ENCODE measurements around the gene SSR4. TPM values are rescaled to one million over a fixed set of nuclear protein-coding genes. Genes with fewer than 3 reads are reported as not detected.

SSR4 gene
- total and polyA plus RNA-seq, 2 donors (not counting 1 experiment from before 2014, with no cell fraction given), result 141 to 144 TPM

DNA sequence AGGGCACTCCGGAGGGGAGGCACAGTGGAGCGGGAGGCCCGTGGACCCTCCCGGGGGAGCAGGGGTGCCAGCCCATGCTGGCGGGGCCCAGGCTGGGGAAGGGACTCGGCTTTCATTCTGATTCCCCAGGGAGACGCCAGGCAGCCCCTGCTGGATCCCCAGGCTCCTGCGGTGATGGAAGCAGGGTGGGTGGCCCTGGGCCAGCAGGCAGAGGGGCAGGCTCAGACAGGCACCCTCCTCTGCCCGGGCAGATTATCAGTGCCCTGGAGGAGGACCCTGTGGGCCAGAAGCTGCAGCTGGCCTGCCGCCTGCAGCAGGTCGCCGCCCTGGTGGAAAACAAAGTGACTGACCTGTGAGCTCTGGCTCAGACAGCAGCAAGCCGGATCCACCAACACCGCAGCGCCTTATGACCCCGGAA lies 15.8 kb upstream of the SSR4 start:
- no peak overlapping the region for H3K27ac ChIP-seq (ENCODE audit: insufficient read depth, low read length)
- no peaks in the 10 kb centered on the region for H3K27me3 ChIP-seq (ENCODE audit: control insufficient read depth, insufficient read depth, low read length)
- no peaks in the 10 kb centered on the region for H3K9me3 ChIP-seq (ENCODE audit: control insufficient read depth, insufficient read depth, low read depth, low read length)
- H3K4me1 ChIP-seq (ENCODE audit: control insufficient read depth, extremely low read depth, insufficient read depth, low read length), result no peaks in the 10 kb centered on the region
- H3K36me3 ChIP-seq (ENCODE audit: control insufficient read depth, insufficient read depth, low read length), result no peaks in the 10 kb centered on the region
- H3K79me2 ChIP-seq (ENCODE audit: control insufficient read depth, insufficient read depth, low read length), result no peaks in the 10 kb centered on the region
- no peak overlapping the region for H3K4me3 ChIP-seq (replicated peaks in 1 of 4; ENCODE audit: control extremely low read depth in 1 of 4, insufficient read depth in 1 of 4, low read depth in 3 of 4, low read length in 4 of 4)
- H4K20me1 ChIP-seq (ENCODE audit: control insufficient read depth, extremely low read depth, insufficient read depth, low read length), result no peaks in the 10 kb centered on the region
- no peak for DNase-seq (ENCODE audit: low read depth in 2 of 2)
- H2AFZ ChIP-seq (ENCODE audit: low read length), result no peak overlapping the region
- no peak overlapping the region for H3K4me2 ChIP-seq (ENCODE audit: extremely low read depth, insufficient read depth, low read length)
- TF ChIP-seq, protein P1, sequence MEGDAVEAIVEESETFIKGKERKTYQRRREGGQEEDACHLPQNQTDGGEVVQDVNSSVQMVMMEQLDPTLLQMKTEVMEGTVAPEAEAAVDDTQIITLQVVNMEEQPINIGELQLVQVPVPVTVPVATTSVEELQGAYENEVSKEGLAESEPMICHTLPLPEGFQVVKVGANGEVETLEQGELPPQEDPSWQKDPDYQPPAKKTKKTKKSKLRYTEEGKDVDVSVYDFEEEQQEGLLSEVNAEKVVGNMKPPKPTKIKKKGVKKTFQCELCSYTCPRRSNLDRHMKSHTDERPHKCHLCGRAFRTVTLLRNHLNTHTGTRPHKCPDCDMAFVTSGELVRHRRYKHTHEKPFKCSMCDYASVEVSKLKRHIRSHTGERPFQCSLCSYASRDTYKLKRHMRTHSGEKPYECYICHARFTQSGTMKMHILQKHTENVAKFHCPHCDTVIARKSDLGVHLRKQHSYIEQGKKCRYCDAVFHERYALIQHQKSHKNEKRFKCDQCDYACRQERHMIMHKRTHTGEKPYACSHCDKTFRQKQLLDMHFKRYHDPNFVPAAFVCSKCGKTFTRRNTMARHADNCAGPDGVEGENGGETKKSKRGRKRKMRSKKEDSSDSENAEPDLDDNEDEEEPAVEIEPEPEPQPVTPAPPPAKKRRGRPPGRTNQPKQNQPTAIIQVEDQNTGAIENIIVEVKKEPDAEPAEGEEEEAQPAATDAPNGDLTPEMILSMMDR (conservative IDR thresholded peaks at IDR 0.05 in 1 of 2, IDR thresholded peaks at IDR 0.05 in 1 of 2; ENCODE audit: low read depth in 1 of 2, low read length in 2 of 2), result no peak
- TF ChIP-seq EZH2 (IDR thresholded peaks at IDR 0.05; ENCODE audit: low read length, missing control alignments), result no peak
- H3K9ac ChIP-seq (ENCODE audit: insufficient read depth, low read length), result no peak overlapping the region

DNA sequence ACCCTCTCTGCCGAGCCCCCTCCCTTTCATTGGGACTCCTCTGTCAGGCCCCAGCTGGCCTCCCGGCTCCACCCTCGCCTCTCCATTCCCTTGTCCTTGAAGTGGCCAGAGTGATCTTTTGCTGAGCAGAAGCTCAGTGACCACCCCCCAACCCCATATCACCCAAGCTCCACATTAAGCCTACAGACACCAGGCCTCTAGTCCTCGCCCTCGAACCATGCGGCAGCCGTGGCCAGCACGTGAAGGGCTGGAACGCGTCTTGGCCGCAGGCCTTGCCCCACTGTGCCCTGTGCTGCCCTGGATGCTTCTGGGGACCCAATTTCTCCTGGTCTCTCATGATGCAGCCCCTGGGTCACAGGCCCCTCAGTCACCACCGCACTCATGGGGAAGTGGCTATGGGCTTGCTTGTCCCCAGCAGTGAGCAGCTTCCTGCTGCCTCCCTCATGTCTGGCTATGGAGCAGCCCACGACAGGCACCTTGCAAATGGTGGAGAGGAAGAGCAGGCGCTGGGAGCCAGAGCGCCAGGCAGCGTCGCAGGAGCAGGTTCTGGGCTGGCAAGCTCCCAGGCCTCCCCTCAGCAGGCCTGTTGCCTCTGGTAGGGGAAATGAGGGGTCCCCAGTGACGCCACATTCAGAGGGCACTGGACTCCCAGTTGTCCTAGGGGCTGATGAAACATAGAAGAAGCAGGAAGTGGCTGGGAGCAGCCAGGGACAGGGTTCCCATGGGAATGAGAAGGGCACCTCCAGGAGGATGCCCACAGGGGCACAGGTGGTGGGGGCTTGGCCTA lies 14.4 kb upstream of the SSR4 start:
- Histone ChIP-seq H3K9ac (ENCODE audit: insufficient read depth, low read length) (no peak overlapping the region), H3K4me1 (ENCODE audit: control insufficient read depth, extremely low read depth, insufficient read depth, low read length) (no peaks in the 10 kb centered on the region), H3K79me2 (ENCODE audit: control insufficient read depth, insufficient read depth, low read length) (no peaks in the 10 kb centered on the region), H3K9me3 (ENCODE audit: control insufficient read depth, insufficient read depth, low read depth, low read length) (no peaks in the 10 kb centered on the region), H3K4me3 (replicated peaks in 1 of 4; ENCODE audit: control extremely low read depth in 1 of 4, insufficient read depth in 1 of 4, low read depth in 3 of 4, low read length in 4 of 4) (no peak overlapping the region), H3K27ac (ENCODE audit: insufficient read depth, low read length) (no peak overlapping the region), H3K4me2 (ENCODE audit: extremely low read depth, insufficient read depth, low read length) (no peak overlapping the region), H4K20me1 (ENCODE audit: control insufficient read depth, extremely low read depth, insufficient read depth, low read length) (no peaks in the 10 kb centered on the region), H3K36me3 (ENCODE audit: control insufficient read depth, insufficient read depth, low read length) (no peaks in the 10 kb centered on the region), H2AFZ (ENCODE audit: low read length) (no peak overlapping the region), H3K27me3 (ENCODE audit: control insufficient read depth, insufficient read depth, low read length) (no peaks in the 10 kb centered on the region)
- no peak for TF ChIP-seq EZH2 (IDR thresholded peaks at IDR 0.05; ENCODE audit: low read length, missing control alignments)
- TF ChIP-seq, protein P1 (conservative IDR thresholded peaks at IDR 0.05 in 1 of 2, IDR thresholded peaks at IDR 0.05 in 1 of 2; ENCODE audit: low read depth in 1 of 2, low read length in 2 of 2), result no peak
- DNase-seq (ENCODE audit: low read depth in 2 of 2), result no peak

DNA sequence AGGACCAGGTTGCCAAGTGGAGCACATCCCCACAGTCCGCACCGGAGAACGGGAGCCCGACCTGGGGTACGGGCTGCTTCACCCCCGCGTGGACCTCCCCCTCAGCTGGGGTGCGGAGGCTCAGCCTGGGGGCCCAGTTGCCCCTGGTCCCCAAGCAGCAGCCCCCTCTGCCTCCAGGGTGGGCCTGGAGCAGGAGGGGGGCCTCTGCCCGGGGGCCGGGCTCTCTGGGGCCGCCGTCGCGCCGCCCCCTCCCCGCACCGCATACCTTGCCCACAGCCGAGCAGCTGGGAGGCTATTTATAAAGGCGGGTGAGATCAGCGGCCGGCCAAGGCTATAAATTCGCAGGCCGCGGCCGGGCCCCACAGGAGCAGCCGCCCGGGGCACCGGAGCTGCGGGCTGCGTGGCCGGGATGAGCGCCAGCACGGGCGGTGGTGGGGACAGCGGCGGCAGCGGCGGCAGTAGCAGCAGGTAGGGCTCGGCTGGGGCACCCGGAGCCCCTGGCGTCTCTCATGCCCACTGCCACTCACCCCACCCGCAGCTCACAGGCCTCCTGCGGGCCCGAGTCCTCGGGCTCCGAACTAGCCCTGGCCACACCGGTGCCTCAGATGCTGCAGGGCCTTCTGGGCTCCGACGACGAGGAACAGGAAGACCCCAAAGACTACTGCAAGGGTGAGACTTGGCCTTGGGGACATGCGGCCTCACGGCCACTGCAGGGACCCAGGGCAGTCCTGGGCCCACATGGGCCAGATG lies 13.6 kb upstream of the SSR4 start, which contains the start of gene SRPK3:
Gene SRPK3 (plus strand): TSS at position 364 of the 750 bp plus-strand sequence. CDS start 46 bp downstream, at position 410.
- Histone ChIP-seq H4K20me1 (ENCODE audit: control insufficient read depth, extremely low read depth, insufficient read depth, low read length) (no peaks in the 10 kb centered on the region), H3K9ac (ENCODE audit: insufficient read depth, low read length) (no peak within 1 kb of the TSS), H3K27me3 (ENCODE audit: control insufficient read depth, insufficient read depth, low read length) (no peaks in the 10 kb centered on the region), H3K4me1 (ENCODE audit: control insufficient read depth, extremely low read depth, insufficient read depth, low read length) (no peaks in the 10 kb centered on the region), H3K4me3 (replicated peaks in 1 of 4; ENCODE audit: control extremely low read depth in 1 of 4, insufficient read depth in 1 of 4, low read depth in 3 of 4, low read length in 4 of 4) (no peak within 1 kb of the TSS), H3K4me2 (ENCODE audit: extremely low read depth, insufficient read depth, low read length) (no peak within 1 kb of the TSS), H3K9me3 (ENCODE audit: control insufficient read depth, insufficient read depth, low read depth, low read length) (no peaks in the 10 kb centered on the region), H3K36me3 (ENCODE audit: control insufficient read depth, insufficient read depth, low read length) (peaks cover 2% of the 10 kb centered on the region), H3K79me2 (ENCODE audit: control insufficient read depth, insufficient read depth, low read length) (no peaks in the 10 kb centered on the region), H2AFZ (ENCODE audit: low read length) (no peak within 1 kb of the TSS), H3K27ac (ENCODE audit: insufficient read depth, low read length) (no peak within 1 kb of the TSS)
- TF ChIP-seq, protein P1 (conservative IDR thresholded peaks at IDR 0.05 in 1 of 2, IDR thresholded peaks at IDR 0.05 in 1 of 2; ENCODE audit: low read depth in 1 of 2, low read length in 2 of 2), result no peak
- no peak for TF ChIP-seq EZH2 (IDR thresholded peaks at IDR 0.05; ENCODE audit: low read length, missing control alignments)
- DNase-seq (ENCODE audit: low read depth in 2 of 2), result peak in 1 of 2 donors; percentile 27

Data from fibroblast of lung (primary cell).